ENCODE data around the gene AKR7A3.
A peak's percentile ranks its signal among the peaks of the same experiment; 100 is the strongest.
"Not testable (repeated sequence)": the region's sequence is repeated elsewhere in the genome, so short reads cannot be mapped to it uniquely, and the experiment has no call there.

AKR7A3 gene

DNA sequence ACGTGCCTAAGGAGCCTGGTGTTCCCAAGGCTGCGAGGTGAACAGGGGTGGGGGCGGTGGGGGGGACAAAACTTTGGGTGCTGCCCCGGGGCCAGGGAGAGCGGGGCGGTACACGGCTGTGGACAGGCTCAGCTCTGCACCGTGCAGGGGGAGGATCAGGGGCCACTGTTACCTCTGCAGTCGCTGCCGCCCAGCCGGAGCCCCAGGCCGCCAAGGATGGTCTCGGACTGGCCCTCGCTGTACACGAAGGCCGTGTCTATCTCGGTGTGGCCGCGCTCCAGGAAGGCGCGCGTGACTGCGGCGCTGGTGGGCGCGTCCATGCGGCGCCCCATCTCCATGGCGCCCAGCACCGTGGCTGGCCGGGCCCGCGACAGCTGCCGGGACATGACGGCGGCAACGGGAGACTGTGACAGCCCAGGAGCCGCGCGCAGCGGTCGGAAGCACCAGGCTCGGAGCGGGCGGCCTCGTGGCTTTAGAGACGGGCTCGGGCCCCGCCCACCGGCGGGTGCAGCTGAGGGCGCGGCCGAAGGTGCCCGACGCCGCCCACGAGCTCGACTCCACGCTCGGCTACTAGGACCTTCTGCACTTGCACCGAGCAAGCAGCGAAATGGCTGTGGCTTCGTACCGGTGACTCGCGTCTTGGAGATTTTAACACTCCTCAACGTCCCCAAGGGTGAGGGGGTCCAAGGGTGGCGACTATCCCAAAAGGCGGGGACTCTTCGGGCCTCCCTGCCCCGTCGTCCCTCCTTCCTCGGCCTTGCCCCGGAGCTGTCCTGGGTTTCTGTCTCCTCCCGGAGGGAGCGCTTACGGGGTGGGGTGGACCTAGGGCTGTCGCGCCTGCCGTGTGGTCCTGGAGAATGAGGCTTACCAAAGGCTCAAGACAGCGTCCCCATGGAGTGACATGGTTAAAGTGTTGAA is at the start of gene AKR7A3:
Gene AKR7A3 (minus strand): TSS at position 447 of the 918 bp plus-strand sequence. CDS start 61 bp downstream, at position 386.
- DNase-seq (ENCODE audit: low read depth): not testable (repeated sequence)
- H3K4me3 ChIP-seq (ENCODE audit: low read length): peak within 1 kb of the TSS; percentile 51

DNA sequence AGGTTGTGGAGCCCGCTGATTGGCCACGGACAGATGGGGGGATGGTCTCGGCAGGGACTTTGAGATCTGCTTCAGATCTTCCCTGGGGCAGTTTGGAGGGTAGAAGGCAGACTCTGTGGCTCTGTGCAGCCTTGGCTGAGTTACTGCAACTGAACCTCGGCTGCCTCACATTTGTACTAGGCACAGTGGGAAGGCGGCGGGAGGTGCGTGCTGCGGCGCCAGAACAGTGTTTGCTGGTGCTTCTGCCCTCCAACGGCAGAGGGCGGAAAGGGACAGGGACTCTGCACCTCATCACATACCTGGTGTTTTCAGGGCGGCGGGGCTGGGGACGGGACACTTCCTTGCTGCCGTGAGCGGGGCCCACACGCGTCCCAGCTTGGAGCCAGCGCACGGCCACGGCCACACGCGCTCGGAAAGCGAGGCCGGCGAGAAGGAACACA is 49.8 kb upstream of the AKR7A3 start:
- no peak overlapping the region for H3K4me3 ChIP-seq (ENCODE audit: low read length)
- no peak for DNase-seq (ENCODE audit: low read depth)
- TF ChIP-seq, protein P1, sequence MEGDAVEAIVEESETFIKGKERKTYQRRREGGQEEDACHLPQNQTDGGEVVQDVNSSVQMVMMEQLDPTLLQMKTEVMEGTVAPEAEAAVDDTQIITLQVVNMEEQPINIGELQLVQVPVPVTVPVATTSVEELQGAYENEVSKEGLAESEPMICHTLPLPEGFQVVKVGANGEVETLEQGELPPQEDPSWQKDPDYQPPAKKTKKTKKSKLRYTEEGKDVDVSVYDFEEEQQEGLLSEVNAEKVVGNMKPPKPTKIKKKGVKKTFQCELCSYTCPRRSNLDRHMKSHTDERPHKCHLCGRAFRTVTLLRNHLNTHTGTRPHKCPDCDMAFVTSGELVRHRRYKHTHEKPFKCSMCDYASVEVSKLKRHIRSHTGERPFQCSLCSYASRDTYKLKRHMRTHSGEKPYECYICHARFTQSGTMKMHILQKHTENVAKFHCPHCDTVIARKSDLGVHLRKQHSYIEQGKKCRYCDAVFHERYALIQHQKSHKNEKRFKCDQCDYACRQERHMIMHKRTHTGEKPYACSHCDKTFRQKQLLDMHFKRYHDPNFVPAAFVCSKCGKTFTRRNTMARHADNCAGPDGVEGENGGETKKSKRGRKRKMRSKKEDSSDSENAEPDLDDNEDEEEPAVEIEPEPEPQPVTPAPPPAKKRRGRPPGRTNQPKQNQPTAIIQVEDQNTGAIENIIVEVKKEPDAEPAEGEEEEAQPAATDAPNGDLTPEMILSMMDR (conservative IDR thresholded peaks at IDR 0.05; ENCODE audit: low read depth, low read length): peak; percentile 36

DNA sequence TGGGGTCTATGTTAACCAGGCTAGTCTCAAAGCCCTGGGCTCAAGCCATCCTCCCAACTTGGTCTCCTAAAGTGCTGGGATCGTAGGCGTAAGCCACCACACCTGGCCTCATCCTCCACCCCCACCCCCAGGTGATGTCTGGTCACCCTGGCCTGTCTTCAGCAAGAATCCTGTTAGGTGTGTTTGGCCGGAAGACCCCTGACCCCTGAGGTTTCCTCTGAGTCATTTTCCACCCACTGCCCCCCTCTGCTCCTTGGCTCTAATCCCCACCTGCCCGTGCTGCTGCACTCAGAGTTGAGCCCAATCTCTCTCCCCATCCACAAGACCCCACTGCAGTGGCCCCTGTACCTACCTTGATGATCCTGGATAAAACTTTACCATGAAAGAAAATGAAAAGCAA is 48.7 kb upstream of the AKR7A3 start:
- H3K4me3 ChIP-seq (ENCODE audit: low read length): no peak overlapping the region
- TF ChIP-seq, protein P1 (conservative IDR thresholded peaks at IDR 0.05; ENCODE audit: low read depth, low read length): no peak
- no peak for DNase-seq (ENCODE audit: low read depth)

DNA sequence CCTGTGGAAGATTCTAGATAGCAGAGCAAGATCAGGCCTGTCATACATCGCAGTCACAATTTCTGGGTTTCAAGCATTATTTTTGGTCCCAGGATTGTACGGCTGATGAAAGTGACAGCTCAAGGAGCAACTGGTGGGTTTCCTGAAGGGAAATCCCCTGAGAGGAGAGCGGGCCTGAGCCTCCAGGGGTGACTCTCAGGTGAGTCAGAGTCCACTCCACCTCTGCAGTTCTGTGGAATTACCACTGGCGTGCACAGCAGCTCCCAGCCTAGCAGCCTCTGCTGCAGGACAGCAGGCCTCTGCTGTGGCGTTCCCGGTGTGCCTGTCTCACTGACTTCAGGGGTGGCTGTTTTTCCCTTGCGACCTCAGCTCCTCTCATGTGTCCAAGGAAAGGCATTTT is 48.0 kb upstream of the AKR7A3 start:
- TF ChIP-seq, protein P1 (conservative IDR thresholded peaks at IDR 0.05; ENCODE audit: low read depth, low read length): no peak
- no peak overlapping the region for H3K4me3 ChIP-seq (ENCODE audit: low read length)
- DNase-seq (ENCODE audit: low read depth): no peak

DNA sequence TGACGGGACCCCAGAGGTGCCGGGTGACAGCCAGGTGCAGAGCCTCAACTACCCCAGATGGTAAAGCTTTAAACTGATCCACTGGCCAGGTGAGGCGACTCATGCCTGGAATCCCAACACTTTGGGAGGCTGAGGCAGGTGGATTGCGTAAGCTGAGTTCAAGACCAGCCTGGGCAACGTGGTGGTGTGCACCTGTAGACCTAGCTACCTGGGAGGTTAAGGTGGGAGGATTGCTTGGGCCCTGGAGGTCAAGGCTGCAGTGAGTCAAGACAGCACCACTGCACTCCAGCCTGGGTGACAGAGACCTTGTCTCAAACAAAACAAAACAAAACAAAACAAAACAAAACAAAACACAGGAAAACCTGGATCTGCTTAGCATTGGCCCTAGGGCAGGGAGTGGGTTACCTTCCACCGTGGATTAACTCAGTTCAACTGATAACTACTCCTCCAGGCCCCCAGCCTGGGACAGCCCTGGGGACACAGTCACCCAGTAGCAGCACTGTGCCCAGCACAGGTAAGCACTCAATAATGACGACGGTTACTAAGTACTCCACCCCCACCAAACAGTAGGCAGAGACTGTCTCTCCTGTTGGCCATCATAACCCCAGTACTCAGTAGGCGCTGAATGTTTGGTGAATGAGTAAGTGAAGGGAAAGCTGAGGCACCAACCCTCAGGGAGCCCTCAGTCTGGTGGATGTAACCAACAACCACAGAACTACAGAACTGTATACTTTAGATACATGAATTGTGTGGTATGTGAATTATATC is 45.2 kb upstream of the AKR7A3 start:
- TF ChIP-seq, protein P1 (conservative IDR thresholded peaks at IDR 0.05; ENCODE audit: low read depth, low read length): no peak
- DNase-seq (ENCODE audit: low read depth): no peak
- no peak overlapping the region for H3K4me3 ChIP-seq (ENCODE audit: low read length)

DNA sequence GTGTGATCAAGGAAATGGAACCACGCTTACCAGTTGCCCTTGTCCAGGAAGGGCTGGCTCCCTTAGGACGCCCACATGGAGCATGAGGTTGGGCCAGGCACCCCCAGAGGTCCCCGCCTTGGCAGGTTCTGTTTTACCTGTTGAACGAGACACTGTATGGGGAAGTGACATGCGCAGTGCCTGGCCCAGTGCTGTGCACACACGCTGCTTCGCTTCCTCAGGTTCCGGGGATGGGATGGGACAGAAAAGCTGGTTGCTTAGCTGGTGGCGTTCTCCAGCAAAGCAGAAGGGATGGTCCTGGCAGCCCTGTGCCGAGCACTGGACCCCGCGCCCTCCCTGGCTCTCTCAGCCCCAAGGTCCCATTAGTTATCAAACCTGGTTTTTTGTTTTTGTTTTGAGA is 44.3 kb upstream of the AKR7A3 start:
- TF ChIP-seq, protein P1 (conservative IDR thresholded peaks at IDR 0.05; ENCODE audit: low read depth, low read length): no peak
- DNase-seq (ENCODE audit: low read depth): no peak
- H3K4me3 ChIP-seq (ENCODE audit: low read length): no peak overlapping the region

DNA sequence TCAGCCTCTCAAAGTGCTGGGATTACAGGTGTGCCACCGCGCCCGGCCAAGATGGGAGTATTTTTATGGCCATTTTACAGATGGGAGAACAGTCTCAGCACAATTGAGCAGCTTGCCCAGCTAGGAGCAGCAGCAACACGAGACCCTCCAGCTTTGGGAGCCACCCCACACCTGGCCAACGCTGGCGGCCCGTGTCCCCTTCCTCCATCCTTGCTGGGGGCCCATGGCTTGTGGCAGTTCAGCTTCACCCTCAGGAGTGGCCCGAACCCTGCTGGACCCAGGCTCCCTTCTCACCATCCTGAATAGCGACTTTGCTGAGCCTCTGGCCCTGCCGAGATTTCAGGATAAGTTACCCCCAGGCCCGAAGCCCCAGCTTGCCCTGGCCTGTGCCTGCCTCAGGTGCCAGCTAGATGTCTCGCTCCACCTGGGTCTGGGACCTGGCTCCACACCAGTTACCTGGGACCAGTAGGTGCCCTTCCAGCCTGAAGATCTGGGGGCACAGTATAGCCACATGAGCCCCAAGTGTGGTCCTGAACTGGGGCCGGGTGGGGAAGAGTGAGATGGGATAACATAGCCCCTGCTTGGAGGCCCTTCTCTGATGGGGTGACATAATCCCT is 42.8 kb upstream of the AKR7A3 start:
- DNase-seq (ENCODE audit: low read depth): no peak
- TF ChIP-seq, protein P1 (conservative IDR thresholded peaks at IDR 0.05; ENCODE audit: low read depth, low read length): no peak
- no peak overlapping the region for H3K4me3 ChIP-seq (ENCODE audit: low read length)

Data from retinal pigment epithelial cell (primary cell).